Testis (tissue), 2 donors: ENCODE results near the gene ZNF44.

Experiments used
- CTCF ChIP-seq, 3 experiments: fragments of 450-650 bp in 2 of 3; fragments of 200-600 bp in 1 of 3; sonication (generic) in 1 of 3; IDR thresholded peaks; one replicate each; pipeline ENCODE4 v1.5.1; 2016 to 2019; ENCODE audit warnings: antibody characterized with exemption in 3 of 3, mild to moderate bottlenecking in 2 of 3, moderate library complexity in 1 of 3
- POLR2A ChIP-seq: fragments of 450-650 bp; IDR thresholded peaks from one replicate; pipeline ENCODE4 v1.6.1; 2017; ENCODE audit warnings: antibody characterized with exemption, mild to moderate bottlenecking, moderate library complexity

GRCh38 chr19:12237143-12237839 lies 57.4 kb downstream of the ZNF44 start:
- TF ChIP-seq POLR2A (no peak), CTCF (IDR thresholded peaks at IDR 0.05) (no peak)
